Activated naive CD4-positive, alpha-beta T cell treated with anti-CD3 and anti-CD28 coated beads, Interleukin-2, amount 10 ng/mL, durations not matched to agents 7 days and 5 days (primary cell): ENCODE results near the gene NSUN2.
A peak's percentile ranks its signal among the peaks of the same experiment; 100 is the strongest.

Experiments used
- CTCF ChIA-PET: fragments of 350-600 bp; sonication (Branson Sonifier 250); formaldehyde crosslinking; loops from one replicate; lab custom pipeline; 2021; ENCODE audit warnings: antibody characterized with exemption; lab: Charles Lee
- DNase-seq: peaks from one replicate; pipeline ENCODE4 v3.0.0-alpha.2; 2020
- H3K27ac Mint-ChIP-seq: one replicate; pipeline ENCODE4 v1.8.0; 2021; ENCODE audit warnings: mild to moderate bottlenecking, moderate library complexity, mixed read lengths
- H3K27me3 Mint-ChIP-seq: one replicate; pipeline ENCODE4 v1.8.0; 2021; ENCODE audit warnings: mild to moderate bottlenecking, mixed read lengths
- H3K36me3 Mint-ChIP-seq: one replicate; pipeline ENCODE4 v1.8.0; 2021; ENCODE audit warnings: mixed read lengths
- H3K4me1 Mint-ChIP-seq: one replicate; pipeline ENCODE4 v1.8.0; 2021; ENCODE audit warnings: mixed read lengths
- H3K4me3 Mint-ChIP-seq: one replicate; pipeline ENCODE4 v1.8.0; 2021; ENCODE audit warnings: mild to moderate bottlenecking, moderate library complexity, mixed read lengths
- H3K9me3 Mint-ChIP-seq: one replicate; pipeline ENCODE4 v1.8.0; 2021; ENCODE audit warnings: mixed read lengths

The NSUN2 gene

GRCh38 chr5:6556802-6557102 lies 76.1 kb downstream of the NSUN2 start:
- H3K4me1 Mint-ChIP-seq, result no peaks in the 10 kb centered on the region
- no peak overlapping the region for H3K4me3 Mint-ChIP-seq
- H3K27me3 Mint-ChIP-seq, result peaks cover 8% of the 10 kb centered on the region
- H3K27ac Mint-ChIP-seq, result peak overlapping the region; percentile 68
- CTCF ChIA-PET, result no interaction called here
- no peak for DNase-seq
- no peaks in the 10 kb centered on the region for H3K36me3 Mint-ChIP-seq
- H3K9me3 Mint-ChIP-seq, result no peaks in the 10 kb centered on the region

GRCh38 chr5:6556089-6556801 lies 76.6 kb downstream of the NSUN2 start:
- Mint-ChIP-seq H3K36me3 (no peaks in the 10 kb centered on the region), H3K27ac (no peak overlapping the region), H3K9me3 (no peaks in the 10 kb centered on the region), H3K4me3 (no peak overlapping the region), H3K27me3 (peaks cover 8% of the 10 kb centered on the region), H3K4me1 (no peaks in the 10 kb centered on the region)
- no peak for DNase-seq
- CTCF ChIA-PET, result no interaction called here

GRCh38 chr5:6554812-6555211 lies 78.0 kb downstream of the NSUN2 start:
- Mint-ChIP-seq H3K27me3 (peaks cover 8% of the 10 kb centered on the region), H3K4me3 (no peak overlapping the region), H3K27ac (no peak overlapping the region), H3K4me1 (no peaks in the 10 kb centered on the region), H3K36me3 (no peaks in the 10 kb centered on the region), H3K9me3 (no peaks in the 10 kb centered on the region)
- CTCF ChIA-PET, result no interaction called here
- DNase-seq, result no peak

GRCh38 chr5:6553972-6554371 lies 78.9 kb downstream of the NSUN2 start:
- Mint-ChIP-seq H3K9me3 (no peaks in the 10 kb centered on the region), H3K27ac (no peak overlapping the region), H3K4me3 (no peak overlapping the region), H3K27me3 (peaks cover 8% of the 10 kb centered on the region), H3K4me1 (no peaks in the 10 kb centered on the region), H3K36me3 (no peaks in the 10 kb centered on the region)
- no peak for DNase-seq
- CTCF ChIA-PET, result no interaction called here

- DNase-seq, result no peak
- H3K27ac Mint-ChIP-seq, result no peak overlapping the region
- H3K27me3 Mint-ChIP-seq, result peaks cover 8% of the 10 kb centered on the region
- no peaks in the 10 kb centered on the region for H3K9me3 Mint-ChIP-seq
- no peaks in the 10 kb centered on the region for H3K4me1 Mint-ChIP-seq
- CTCF ChIA-PET, result no interaction called here
- no peaks in the 10 kb centered on the region for H3K36me3 Mint-ChIP-seq
- H3K4me3 Mint-ChIP-seq, result no peak overlapping the region
Observed at GRCh38 chr5:6552612-6553011, 80.2 kb downstream of the NSUN2 start.

GRCh38 chr5:6551955-6552313 lies 80.9 kb downstream of the NSUN2 start:
- peaks cover 14% of the 10 kb centered on the region for H3K27me3 Mint-ChIP-seq
- no peak for DNase-seq
- no peak overlapping the region for H3K4me3 Mint-ChIP-seq
- H3K4me1 Mint-ChIP-seq, result no peaks in the 10 kb centered on the region
- CTCF ChIA-PET, result no interaction called here
- no peak overlapping the region for H3K27ac Mint-ChIP-seq
- H3K9me3 Mint-ChIP-seq, result no peaks in the 10 kb centered on the region
- no peaks in the 10 kb centered on the region for H3K36me3 Mint-ChIP-seq

- no peaks in the 10 kb centered on the region for H3K4me1 Mint-ChIP-seq
- CTCF ChIA-PET, result no interaction called here
- no peaks in the 10 kb centered on the region for H3K36me3 Mint-ChIP-seq
- peaks cover 12% of the 10 kb centered on the region for H3K27me3 Mint-ChIP-seq
- no peak for DNase-seq
- H3K27ac Mint-ChIP-seq, result no peak overlapping the region
- H3K4me3 Mint-ChIP-seq, result no peak overlapping the region
- H3K9me3 Mint-ChIP-seq, result no peaks in the 10 kb centered on the region
Observed at GRCh38 chr5:6551287-6551954, 81.4 kb downstream of the NSUN2 start.

GRCh38 chr5:6550628-6551027 lies 82.2 kb downstream of the NSUN2 start:
- DNase-seq, result no peak
- peaks cover 12% of the 10 kb centered on the region for H3K27me3 Mint-ChIP-seq
- CTCF ChIA-PET, result interaction anchor here (0.6 kb wide), 1 partner anchor 34 kb away, joined by 3 read pairs; no protein-coding TSS in a partner anchor
- H3K27ac Mint-ChIP-seq, result no peak overlapping the region
- H3K4me3 Mint-ChIP-seq, result no peak overlapping the region
- H3K9me3 Mint-ChIP-seq, result no peaks in the 10 kb centered on the region
- H3K36me3 Mint-ChIP-seq, result no peaks in the 10 kb centered on the region
- H3K4me1 Mint-ChIP-seq, result no peaks in the 10 kb centered on the region
